GM23248 (cell line): ENCODE results near the gene LDLRAD4.

Experiments used
- EZH2 ChIP-seq: fragments of 200-600 bp; sonication (generic); IDR thresholded peaks from 2 replicates; pipeline ENCODE4 v1.6.1; 2018; ENCODE audit warnings: antibody characterized with exemption, mild to moderate bottlenecking; ENCODE audit not compliant: insufficient read depth, poor library complexity, severe bottlenecking
- EZH2phosphoT487 ChIP-seq: fragments of 200-600 bp; sonication (generic); IDR thresholded peaks from 2 replicates; pipeline ENCODE4 v1.6.1; 2018; ENCODE audit warnings: antibody characterized with exemption, moderate library complexity, mild to moderate bottlenecking, low read depth; ENCODE audit not compliant: insufficient read depth

DNA sequence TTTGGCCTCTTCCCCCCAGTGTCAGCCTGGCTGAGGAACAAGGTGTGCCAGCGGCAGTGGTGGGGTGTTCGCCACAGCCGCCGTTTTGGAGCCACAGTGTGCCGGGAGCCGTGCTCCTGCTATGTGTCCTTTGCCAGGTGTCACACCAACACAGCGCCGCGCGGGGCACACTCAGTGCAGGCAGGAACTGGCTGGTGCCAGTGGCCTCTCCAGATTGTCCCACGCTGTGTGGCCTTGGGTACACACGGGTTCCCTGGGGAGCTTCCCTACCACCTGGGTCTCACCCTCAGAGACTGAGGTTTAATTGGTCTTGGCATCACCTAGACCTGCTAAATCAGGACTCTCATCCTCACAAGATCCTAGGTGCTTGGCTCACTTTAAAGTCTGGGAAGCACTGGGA is 171.6 kb downstream of the LDLRAD4 start:
- TF ChIP-seq EZH2phosphoT487: no peak
- no peak for TF ChIP-seq EZH2
